Spleen (tissue), 7 donors: ENCODE measurements around the gene EAPP.

ENCODE experiments used
- CTCF ChIP-seq, 11 experiments: fragments of 200-600 bp in 7 of 11; fragments of 450-650 bp in 4 of 11; sonication (generic) in 4 of 11; IDR thresholded peaks in 8 of 11; conservative IDR thresholded peaks in 3 of 11; 1 replicate in 7 of 11; 2 replicates in 4 of 11; pipeline versions ENCODE4 v1.4.0 to v1.8.0; 2016 to 2021; ENCODE audit warnings: antibody characterized with exemption in 11 of 11, inconsistent platforms in 4 of 11, mild to moderate bottlenecking in 1 of 11
- POLR2AphosphoS5 ChIP-seq, 3 donors: sonication (generic); formaldehyde crosslinking; IDR thresholded peaks; one replicate each; pipeline ENCODE4 v1.5.1; 2017; ENCODE audit warnings: antibody characterized with exemption in 3 of 3
- donor health status: DM: no; HTN: no; CAD: no; lungs with moderate emphysema.
- donor health status: DM: no; HTN: no; CAD: no.
- donor health status: DM: no; HTN: no; CAD: no.

DNA sequence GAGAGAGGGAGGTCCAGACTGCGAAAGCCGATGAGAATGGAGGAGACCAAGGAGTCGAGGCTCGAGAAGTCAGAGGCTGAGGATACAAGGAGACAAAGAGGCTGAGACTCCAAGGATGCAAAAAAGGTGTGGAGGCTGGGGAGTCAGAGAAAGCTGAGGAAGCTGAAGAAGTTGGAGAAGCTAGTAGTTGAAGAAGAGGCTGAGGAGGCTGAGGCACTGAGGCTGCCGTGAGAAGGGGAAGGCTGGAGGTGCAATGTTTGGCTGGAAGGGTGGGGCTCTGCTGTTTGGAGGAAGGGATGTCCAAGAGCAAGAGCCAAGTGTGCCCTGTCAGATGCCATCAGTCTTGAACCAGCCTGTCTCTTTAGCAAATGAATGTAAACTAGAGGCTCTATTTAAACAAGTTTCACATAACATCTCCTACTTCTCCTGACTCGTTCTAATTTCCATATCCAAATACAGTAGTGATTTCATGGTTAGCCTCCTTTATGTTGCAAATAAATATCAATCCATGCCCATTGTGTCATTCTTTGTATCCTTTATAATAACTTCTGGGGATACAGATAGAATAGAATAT lies 66.7 kb downstream of the EAPP start:
- TF ChIP-seq CTCF (IDR thresholded peaks at IDR 0.05 in 8 of 11, conservative IDR thresholded peaks at IDR 0.05 in 3 of 11): no peak
- no peak for TF ChIP-seq POLR2AphosphoS5 (IDR thresholded peaks at IDR 0.05)
